Activated CD8-positive, alpha-beta T cell treated with anti-CD3 and anti-CD28 coated beads, Interleukin-2, amount 10 ng/mL, durations not matched to agents 7 days and 5 days (primary cell): ENCODE results near the gene TBC1D10A. TPM values are rescaled to one million over a fixed set of nuclear protein-coding genes. Genes with fewer than 3 reads are reported as not detected.

Source experiments
- ATAC-seq: fragments of 150-1000 bp; cut with Tn5 transposase; one replicate; pipeline ENCODE4 v1.10.0; 2021; ENCODE audit warnings: moderate library complexity
- CTCF ChIA-PET: fragments of 350-600 bp; sonication (Branson Sonifier 250); formaldehyde crosslinking; loops from one replicate; lab custom pipeline; 2021; ENCODE audit warnings: antibody characterized with exemption; lab: Charles Lee
- POLR2A ChIA-PET: fragments of 350-600 bp; sonication (Branson Sonifier 250); formaldehyde crosslinking; loops from one replicate; lab custom pipeline; 2021; ENCODE audit warnings: antibody characterized with exemption; lab: Charles Lee
- DNase-seq: peaks from one replicate; pipeline ENCODE4 v3.0.0-alpha.2; 2020
- H3K27ac Mint-ChIP-seq: one replicate; pipeline ENCODE4 v1.8.0; 2021; ENCODE audit warnings: mild to moderate bottlenecking, mixed read lengths
- H3K27me3 Mint-ChIP-seq: one replicate; pipeline ENCODE4 v1.8.0; 2021; ENCODE audit warnings: low read depth, mixed read lengths
- H3K36me3 Mint-ChIP-seq: one replicate; pipeline ENCODE4 v1.8.0; 2021; ENCODE audit warnings: low read depth, mixed read lengths
- H3K4me1 Mint-ChIP-seq: one replicate; pipeline ENCODE4 v1.8.0; 2021; ENCODE audit warnings: low read depth, mixed read lengths
- H3K4me3 Mint-ChIP-seq: one replicate; pipeline ENCODE4 v1.8.0; 2021; ENCODE audit warnings: mild to moderate bottlenecking, mixed read lengths
- H3K9me3 Mint-ChIP-seq: one replicate; pipeline ENCODE4 v1.8.0; 2022; ENCODE audit warnings: mixed read lengths; ENCODE audit not compliant: insufficient read depth
- total RNA-seq, 2 experiments: library from RNA; stranded (reverse); gene quantifications; one replicate each; pipeline ENCODE4 v1.2.3, GENCODE V29; 2021

TBC1D10A gene
- total RNA-seq, 2 experiments from 2014 or later = 47.6 to 49.2 TPM

DNA sequence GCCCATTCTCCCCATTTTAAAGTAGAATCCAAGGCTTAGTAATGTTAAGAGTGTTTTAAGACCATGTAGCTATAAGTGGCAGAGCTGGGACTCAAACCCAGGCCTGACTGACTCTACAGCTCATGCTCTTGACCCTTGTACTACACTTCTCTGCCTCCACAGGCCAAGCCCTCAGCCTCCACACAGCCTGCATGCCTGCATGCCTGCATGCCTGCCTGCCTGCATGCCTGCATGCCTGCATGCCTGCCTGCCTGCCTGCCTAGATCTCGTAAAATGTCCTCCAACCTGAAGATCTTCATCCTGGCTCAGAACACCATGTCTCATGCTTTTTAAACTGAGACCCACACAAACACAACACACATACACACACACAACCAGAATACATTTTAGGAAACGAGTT is 18.6 kb downstream of the TBC1D10A start:
- CTCF ChIA-PET = interaction anchor here (0.8 to 16.1 kb wide), 4 partner anchors 12 to 44 kb away, joined by 3 to 184 read pairs (median 4); partner anchors contain the start of gene CASTOR1

DNA sequence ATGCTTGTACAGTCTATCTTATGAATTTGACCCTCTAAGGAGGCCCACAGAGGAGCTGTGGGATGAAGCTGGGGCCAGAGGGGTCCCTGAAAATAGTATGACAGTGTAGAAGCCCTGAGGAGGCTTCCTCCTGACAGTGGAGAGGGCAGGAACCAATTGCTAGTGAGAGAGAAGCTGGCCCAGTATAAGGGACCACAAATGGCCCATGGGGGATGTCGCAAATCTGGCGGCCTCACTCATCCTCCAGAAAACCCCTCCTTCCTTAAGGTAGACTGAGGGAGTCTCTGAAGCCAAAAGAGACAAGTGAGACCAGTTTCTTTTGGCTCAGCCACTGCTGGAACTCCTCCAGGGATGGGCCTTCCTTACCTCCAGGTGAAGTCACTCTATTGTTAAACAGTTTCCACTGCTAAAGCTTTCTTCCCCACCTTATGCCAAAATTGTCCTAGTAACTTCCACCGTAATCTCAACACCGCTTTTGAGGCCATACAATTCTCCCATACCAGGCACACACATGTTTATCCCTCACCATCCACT is 19.6 kb downstream of the TBC1D10A start:
- Mint-ChIP-seq H3K27ac (peak overlapping the region; percentile 93), H3K4me3 (peak overlapping the region; percentile 81)
- ATAC-seq = no peak

More for the DNA sequence above, 18.6 kb downstream of the TBC1D10A start:
- DNase-seq (no peak), ATAC-seq (no peak)
- Mint-ChIP-seq H3K36me3 (peaks cover 56% of the 10 kb centered on the region), H3K9me3 (no peaks in the 10 kb centered on the region), H3K27me3 (no peaks in the 10 kb centered on the region), H3K4me3 (peak overlapping the region; percentile 81), H3K4me1 (peaks cover 100% of the 10 kb centered on the region), H3K27ac (peak overlapping the region; percentile 79)
- POLR2A ChIA-PET = interaction anchor here (1.2 to 9.7 kb wide), 2 partner anchors 17 to 116 kb away, joined by 3 to 101 read pairs; partner anchors contain the start of gene TBC1D10A

DNA sequence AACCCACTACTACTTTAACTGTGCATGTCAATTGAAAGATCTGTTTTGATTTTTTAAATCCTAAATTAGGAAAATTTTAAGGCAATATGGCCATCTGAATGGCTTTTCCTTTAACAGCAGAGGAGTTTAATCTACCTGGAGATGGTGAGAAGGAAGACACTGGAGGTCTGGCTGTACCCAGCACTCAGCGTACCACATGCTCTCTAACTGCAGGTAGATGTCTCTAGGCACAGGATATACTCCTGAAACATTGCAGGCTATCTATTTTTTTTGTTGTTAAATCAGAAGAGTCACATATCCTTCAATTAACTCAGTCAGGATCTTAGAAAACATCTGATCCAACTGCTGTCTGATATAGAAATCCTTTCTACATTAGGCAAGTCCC is 20.1 kb downstream of the TBC1D10A start:
- Mint-ChIP-seq H3K4me1 (peaks cover 100% of the 10 kb centered on the region), H3K9me3 (no peaks in the 10 kb centered on the region), H3K27ac (peak overlapping the region; percentile 93), H3K4me3 (peak overlapping the region; percentile 81), H3K36me3 (peaks cover 58% of the 10 kb centered on the region), H3K27me3 (no peaks in the 10 kb centered on the region)
- no peak for DNase-seq
- CTCF ChIA-PET = interaction anchor here (1.1 to 16.1 kb wide), 5 partner anchors 17 to 85 kb away, joined by 3 to 184 read pairs (median 7); partner anchors contain the start of genes CASTOR1, RNF215 and TBC1D10A
- ATAC-seq = peak; percentile 35
- POLR2A ChIA-PET = interaction anchor here (0.7 to 9.7 kb wide), 9 partner anchors 9 to 118 kb away, joined by 3 to 117 read pairs (median 7); partner anchors contain the start of genes CASTOR1, CCDC157, SF3A1 and TBC1D10A

More for the DNA sequence above, 19.6 kb downstream of the TBC1D10A start:
- CTCF ChIA-PET = interaction anchor here (1.1 to 16.1 kb wide), 6 partner anchors 18 to 84 kb away, joined by 3 to 184 read pairs (median 6); partner anchors contain the start of genes CASTOR1, RNF215 and TBC1D10A
- H3K27me3 Mint-ChIP-seq = no peaks in the 10 kb centered on the region
- H3K36me3 Mint-ChIP-seq = peaks cover 58% of the 10 kb centered on the region
- no peak for DNase-seq
- POLR2A ChIA-PET = interaction anchor here (0.5 to 9.7 kb wide), 6 partner anchors 9 to 49 kb away, joined by 3 to 117 read pairs (median 24); partner anchors contain the start of genes CASTOR1, CCDC157, SF3A1 and TBC1D10A
- H3K9me3 Mint-ChIP-seq = no peaks in the 10 kb centered on the region
- H3K4me1 Mint-ChIP-seq = peaks cover 100% of the 10 kb centered on the region

DNA sequence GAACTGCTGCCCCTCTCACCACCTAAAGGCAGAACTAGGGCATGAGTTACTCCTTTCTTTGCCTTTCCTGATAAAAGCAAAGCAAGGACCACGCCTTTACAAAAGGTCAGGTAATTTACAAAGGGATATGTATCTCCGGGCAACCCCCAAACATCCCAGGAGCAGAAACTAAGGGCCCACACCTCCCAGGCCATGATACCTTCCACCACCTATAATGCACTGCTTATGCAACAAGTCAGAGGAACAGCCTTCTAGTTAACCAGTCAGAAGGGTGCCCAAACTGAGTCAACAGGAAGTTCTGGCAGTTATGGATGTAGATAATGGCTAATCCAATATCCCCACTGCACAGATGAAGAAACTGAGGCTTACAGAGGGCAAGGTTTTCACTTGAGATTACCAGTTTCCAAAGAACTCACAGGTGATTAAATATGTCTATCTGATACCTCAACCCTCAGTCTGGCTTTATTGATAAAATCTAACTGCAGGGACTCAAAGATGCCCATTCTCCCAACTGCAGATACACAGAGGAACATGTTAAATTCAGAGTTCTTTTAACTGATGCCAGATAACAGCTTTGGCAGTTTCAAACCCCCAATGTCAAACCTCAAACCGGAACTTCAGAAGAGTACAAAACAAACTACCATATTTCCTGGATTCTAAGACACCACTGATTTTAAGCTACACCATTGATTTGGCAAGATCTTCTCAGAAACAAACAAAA is 20.7 kb downstream of the TBC1D10A start:
- CTCF ChIA-PET = interaction anchor here (0.9 to 16.1 kb wide), 10 partner anchors 11 to 85 kb away, joined by 3 to 184 read pairs (median 4); partner anchors contain the start of genes CASTOR1, RNF215 and TBC1D10A
- H3K4me3 Mint-ChIP-seq = peak overlapping the region; percentile 81
- POLR2A ChIA-PET = interaction anchor here (0.7 to 9.7 kb wide), 11 partner anchors 10 to 118 kb away, joined by 3 to 117 read pairs (median 4); partner anchors contain the start of genes CASTOR1, CCDC157, SF3A1 and TBC1D10A
- peak overlapping the region; percentile 93 for H3K27ac Mint-ChIP-seq
- ATAC-seq (peak; percentile 41), DNase-seq (peak; percentile 69)
- H3K27me3 Mint-ChIP-seq = no peaks in the 10 kb centered on the region
- no peaks in the 10 kb centered on the region for H3K9me3 Mint-ChIP-seq
- peaks cover 61% of the 10 kb centered on the region for H3K36me3 Mint-ChIP-seq
- H3K4me1 Mint-ChIP-seq = peaks cover 100% of the 10 kb centered on the region

DNA sequence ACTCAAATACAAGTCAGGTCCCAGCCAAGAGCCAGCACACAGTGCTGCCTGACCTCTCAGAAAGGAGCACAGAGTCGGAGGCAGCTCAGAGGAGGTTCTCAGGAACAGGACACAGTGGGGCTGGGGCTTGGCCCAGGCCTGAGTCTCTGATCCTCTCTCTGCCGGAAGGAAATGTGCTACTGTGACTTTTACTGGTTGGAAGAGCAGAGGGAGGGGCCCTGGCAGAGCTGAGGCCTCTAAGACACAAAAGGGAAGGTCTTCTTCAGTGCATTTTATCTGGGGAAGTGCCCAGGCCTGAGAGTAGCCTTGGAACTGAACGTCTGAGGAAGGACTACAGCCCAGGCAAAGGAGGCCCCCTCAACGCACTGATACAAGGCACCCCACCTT is 21.2 kb downstream of the TBC1D10A start:
- Mint-ChIP-seq H3K36me3 (peaks cover 60% of the 10 kb centered on the region), H3K4me3 (peak overlapping the region; percentile 81), H3K27me3 (no peaks in the 10 kb centered on the region), H3K9me3 (no peaks in the 10 kb centered on the region), H3K27ac (peak overlapping the region; percentile 93), H3K4me1 (peaks cover 100% of the 10 kb centered on the region)
- peak; percentile 79 for ATAC-seq
- POLR2A ChIA-PET = interaction anchor here (1.0 to 9.7 kb wide), 9 partner anchors 10 to 119 kb away, joined by 3 to 117 read pairs (median 7); partner anchors contain the start of genes CASTOR1, CCDC157, SF3A1 and TBC1D10A
- peak; percentile 81 for DNase-seq
- CTCF ChIA-PET = interaction anchor here (0.9 to 16.1 kb wide), 8 partner anchors 11 to 82 kb away, joined by 3 to 184 read pairs (median 4); partner anchors contain the start of genes CASTOR1, RNF215 and TBC1D10A

DNA sequence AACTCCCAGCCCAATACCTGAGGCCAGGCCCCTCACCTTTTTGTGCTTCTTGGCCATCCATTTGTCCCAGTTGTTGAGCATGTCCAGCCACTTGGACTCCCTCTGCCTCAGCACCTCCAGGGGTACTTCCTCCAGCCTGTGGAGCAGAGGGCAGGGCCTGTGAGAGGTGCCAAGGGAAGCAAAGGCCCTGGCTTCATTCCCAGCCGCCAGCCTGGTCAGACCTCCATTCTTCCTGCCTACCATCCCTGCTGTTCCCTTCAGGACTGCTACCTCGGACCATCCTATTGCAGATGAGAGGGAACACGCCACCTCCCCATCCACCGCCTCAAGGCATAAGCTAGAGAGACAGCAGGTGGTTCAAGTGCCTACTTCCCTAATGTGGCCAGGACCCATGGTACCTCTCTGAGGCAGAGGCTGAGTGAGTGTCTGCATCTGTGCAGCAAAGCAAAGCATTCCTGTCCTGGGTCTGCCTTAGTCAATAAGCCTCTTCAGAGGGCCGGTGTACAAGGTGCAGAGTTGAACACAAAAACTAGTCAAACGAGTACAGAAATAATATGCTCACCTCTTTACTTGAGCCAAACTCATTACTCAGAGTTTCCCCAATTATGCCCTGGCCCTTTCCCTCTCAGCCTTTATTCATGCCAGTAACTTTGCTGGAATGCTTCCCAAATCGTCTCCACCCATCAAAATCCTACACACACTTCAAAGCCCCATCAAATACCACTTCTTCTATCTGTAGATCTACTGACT is 22.1 kb downstream of the TBC1D10A start:
- H3K27ac Mint-ChIP-seq = peak overlapping the region; percentile 93
- ATAC-seq = no peak

DNA sequence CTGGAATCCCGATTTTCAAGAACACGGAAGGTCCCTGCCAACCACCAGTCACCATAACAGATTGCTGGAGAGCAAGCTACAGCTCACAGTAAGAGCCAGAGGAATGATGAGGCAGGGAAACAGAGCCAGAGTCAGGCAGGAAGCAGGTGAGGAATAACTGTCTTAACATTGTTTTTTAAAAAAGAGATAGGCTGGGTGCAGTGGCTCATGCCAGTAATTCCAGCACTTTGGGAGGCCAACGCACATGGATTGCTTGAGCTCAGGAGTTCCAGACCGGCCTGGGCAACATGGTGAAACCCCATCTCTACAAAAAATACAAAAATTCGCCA is 24.0 kb downstream of the TBC1D10A start:
- Mint-ChIP-seq H3K4me1 (peaks cover 90% of the 10 kb centered on the region), H3K27ac (peak overlapping the region; percentile 93), H3K9me3 (no peaks in the 10 kb centered on the region), H3K27me3 (no peaks in the 10 kb centered on the region), H3K36me3 (peaks cover 67% of the 10 kb centered on the region), H3K4me3 (peak overlapping the region; percentile 29)
- ATAC-seq = no peak
- ChIA-PET CTCF (interaction anchor here (0.9 to 16.1 kb wide), 4 partner anchors 9 to 85 kb away, joined by 3 to 184 read pairs (median 4); partner anchors contain the start of genes CASTOR1, RNF215 and TBC1D10A), POLR2A (interaction anchor here (5.1 to 9.7 kb wide), 3 partner anchors 11 to 54 kb away, joined by 35 to 117 read pairs (median 101); partner anchors contain the start of genes CASTOR1, CCDC157, SF3A1 and TBC1D10A)
- DNase-seq = no peak

More for the DNA sequence above, 22.1 kb downstream of the TBC1D10A start:
- H3K4me3 Mint-ChIP-seq = peak overlapping the region; percentile 81
- POLR2A ChIA-PET = interaction anchor here (1.0 to 9.7 kb wide), 7 partner anchors 11 to 120 kb away, joined by 3 to 117 read pairs (median 14); partner anchors contain the start of genes CASTOR1, CCDC157, SF3A1 and TBC1D10A
- H3K27me3 Mint-ChIP-seq = no peaks in the 10 kb centered on the region
- H3K36me3 Mint-ChIP-seq = peaks cover 59% of the 10 kb centered on the region
- H3K4me1 Mint-ChIP-seq = peaks cover 95% of the 10 kb centered on the region
- CTCF ChIA-PET = interaction anchor here (0.5 to 16.1 kb wide), 9 partner anchors 12 to 721 kb away, joined by 3 to 184 read pairs (median 4); partner anchors contain the start of genes CASTOR1, RNF215 and TBC1D10A
- no peak for DNase-seq
- H3K9me3 Mint-ChIP-seq = no peaks in the 10 kb centered on the region

DNA sequence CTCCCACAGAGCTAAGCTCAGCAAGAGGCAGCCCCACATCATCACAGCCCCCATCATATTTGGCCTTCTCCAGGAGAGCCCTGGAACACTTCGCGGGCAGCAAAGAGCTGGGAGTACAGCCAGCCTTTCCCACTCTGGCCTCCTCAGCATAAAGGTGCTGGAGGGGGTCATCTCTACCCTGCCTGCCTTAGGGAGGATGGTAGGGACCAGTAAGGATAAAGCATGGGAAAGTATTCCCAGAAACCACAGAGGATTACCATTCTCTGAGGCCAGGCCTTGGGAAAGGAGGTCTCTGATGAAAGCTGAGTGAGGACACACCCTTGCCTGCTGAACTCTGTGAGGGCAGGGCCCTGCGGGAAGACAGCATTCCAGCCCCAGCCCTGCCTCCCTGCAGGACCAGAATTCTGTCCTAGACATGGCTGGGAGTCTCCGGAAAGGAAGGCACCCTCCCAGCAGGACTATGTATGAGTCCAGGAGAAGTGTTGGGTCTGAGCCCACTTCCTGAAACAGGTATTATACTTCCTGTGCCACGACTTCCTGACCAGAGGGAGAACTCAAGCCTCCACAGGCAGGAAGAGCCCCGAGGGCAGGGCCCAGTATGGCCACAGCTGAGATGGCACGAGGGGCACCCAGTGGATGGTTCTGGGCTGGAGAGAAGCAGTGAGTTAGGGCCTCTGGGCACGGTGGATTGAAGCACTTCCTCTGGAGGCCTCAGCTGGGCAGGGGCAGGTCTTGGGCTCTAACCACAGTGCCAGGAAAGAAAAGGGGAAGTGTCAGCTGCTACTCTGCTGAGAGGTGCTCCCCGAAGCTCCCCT is 24.5 kb downstream of the TBC1D10A start:
- no peak for ATAC-seq
- Mint-ChIP-seq H3K27ac (peak overlapping the region; percentile 93), H3K36me3 (peaks cover 69% of the 10 kb centered on the region), H3K4me1 (peaks cover 90% of the 10 kb centered on the region), H3K9me3 (no peaks in the 10 kb centered on the region), H3K4me3 (peak overlapping the region; percentile 32), H3K27me3 (no peaks in the 10 kb centered on the region)
- no peak for DNase-seq
- CTCF ChIA-PET = interaction anchor here (0.9 to 16.1 kb wide), 8 partner anchors 8 to 85 kb away, joined by 3 to 184 read pairs (median 4); partner anchors contain the start of genes CASTOR1, RNF215 and TBC1D10A
- POLR2A ChIA-PET = interaction anchor here (5.1 to 9.7 kb wide), 3 partner anchors 10 to 54 kb away, joined by 35 to 117 read pairs (median 101); partner anchors contain the start of genes CASTOR1, CCDC157, SF3A1 and TBC1D10A

DNA sequence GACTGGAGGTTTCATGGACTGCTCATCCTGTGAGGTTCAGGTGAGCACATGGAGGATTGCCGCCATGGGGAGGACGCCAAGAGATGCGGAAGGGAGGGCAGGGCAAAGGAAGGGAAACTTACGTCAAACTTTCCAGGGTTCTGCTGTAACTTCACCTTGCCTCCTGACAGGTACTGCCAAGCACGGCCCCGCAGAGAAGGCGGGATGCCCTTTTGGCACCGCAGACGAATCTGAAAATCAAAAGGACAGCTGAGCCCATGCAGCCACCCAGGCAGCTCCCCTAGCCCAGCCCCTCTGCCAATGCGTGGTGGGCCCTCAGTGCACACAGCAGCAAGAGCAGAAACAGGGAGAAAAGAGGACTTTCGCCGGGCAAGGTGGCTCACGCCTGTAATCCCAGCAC is 27.4 kb downstream of the TBC1D10A start:
- ATAC-seq = no peak

More for the DNA sequence above, 27.4 kb downstream of the TBC1D10A start:
- peaks cover 80% of the 10 kb centered on the region for H3K36me3 Mint-ChIP-seq
- no peaks in the 10 kb centered on the region for H3K9me3 Mint-ChIP-seq
- CTCF ChIA-PET = interaction anchor here (16.1 kb wide), 1 partner anchor 10 kb away, joined by 184 read pairs; the partner anchor contains the start of gene CASTOR1
- H3K4me3 Mint-ChIP-seq = no peak overlapping the region
- H3K27me3 Mint-ChIP-seq = no peaks in the 10 kb centered on the region
- H3K4me1 Mint-ChIP-seq = peaks cover 80% of the 10 kb centered on the region
- no peak for DNase-seq
- H3K27ac Mint-ChIP-seq = no peak overlapping the region
- POLR2A ChIA-PET = no interaction called here
